GM18870 (cell line): ENCODE results near the gene RCSD1.
"Not testable (repeated sequence)": the region's sequence is repeated elsewhere in the genome, so short reads cannot be mapped to it uniquely, and the experiment has no call there.

Experiments
- ATAC-seq: cut with Tn5 transposase; IDR thresholded peaks from one replicate; pipeline ENCODE4 v1.9.1; 2021; ENCODE audit warnings: moderate library complexity; ENCODE audit not compliant: unreplicated experiment

Gene RCSD1

GRCh38 chr1:167710836-167711235 lies 80.8 kb downstream of the RCSD1 start:
- no peak for ATAC-seq

- no peak for ATAC-seq
Observed at GRCh38 chr1:167711797-167712196, 81.8 kb downstream of the RCSD1 start.

GRCh38 chr1:167713330-167714081 lies 83.5 kb downstream of the RCSD1 start:
- ATAC-seq: no peak

DNA sequence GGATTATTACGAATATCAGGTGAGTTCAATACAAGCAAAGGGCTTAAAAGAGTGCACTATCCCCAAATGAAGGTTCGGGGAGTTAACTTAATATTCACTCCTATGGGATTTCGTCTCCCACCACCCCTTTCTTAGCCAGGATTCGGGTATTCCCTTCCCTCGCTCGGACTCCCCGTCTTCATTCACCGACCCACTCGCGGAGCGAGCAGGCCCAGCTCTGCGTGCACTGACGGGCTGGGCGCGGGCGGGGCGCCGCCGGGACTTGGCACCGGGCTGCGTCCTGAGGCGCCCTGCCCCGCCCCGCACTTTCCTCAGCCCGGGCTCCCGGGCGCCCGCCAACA lies 84.0 kb downstream of the RCSD1 start:
- no peak for ATAC-seq

- ATAC-seq: peak; percentile 48
Observed at GRCh38 chr1:167714439-167715156, 84.6 kb downstream of the RCSD1 start.

- ATAC-seq: peak; percentile 63
Observed at GRCh38 chr1:167715157-167715999, 85.3 kb downstream of the RCSD1 start.

- no peak for ATAC-seq
Observed at GRCh38 chr1:167716000-167716271, 85.9 kb downstream of the RCSD1 start.

- ATAC-seq: no peak
Observed at GRCh38 chr1:167717351-167717750, 87.3 kb downstream of the RCSD1 start.

DNA sequence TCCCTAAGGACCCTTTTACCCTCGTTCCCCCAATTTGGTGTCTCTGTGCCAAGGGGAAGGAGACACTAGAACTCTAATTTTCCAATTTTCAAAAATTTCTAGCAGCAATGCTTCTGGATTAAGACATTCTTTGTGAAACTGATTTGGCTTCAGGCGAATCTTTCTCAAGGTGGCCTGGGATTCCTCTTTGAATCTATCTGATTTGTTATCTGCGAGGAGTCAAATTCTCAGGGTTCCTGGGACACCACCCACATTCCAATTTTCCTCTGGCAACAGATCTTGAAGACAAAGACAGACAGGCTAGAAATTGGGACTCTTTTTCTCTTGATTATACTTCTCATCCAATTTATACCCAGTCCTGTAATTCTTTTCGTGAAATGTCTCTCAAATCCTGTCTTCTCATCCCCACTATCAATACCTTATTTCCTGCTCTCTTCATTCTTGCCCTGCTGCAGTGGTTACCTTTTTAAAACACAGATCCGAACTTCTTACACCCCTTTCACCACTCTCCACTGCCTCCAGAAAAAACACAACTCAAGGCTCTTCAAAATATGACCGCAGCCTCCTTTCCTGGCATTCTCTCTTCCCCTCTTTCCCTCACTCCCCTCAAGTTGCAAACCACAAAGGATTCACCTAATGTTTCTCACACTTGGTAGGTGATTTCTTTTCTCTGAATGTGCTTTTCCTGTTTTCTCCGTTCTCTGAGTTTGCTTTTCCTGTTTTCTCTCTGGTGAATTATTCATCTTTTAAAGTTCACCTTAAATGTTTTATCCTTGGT lies 89.1 kb downstream of the RCSD1 start:
- ATAC-seq: no peak

GRCh38 chr1:167719715-167720421 lies 89.8 kb downstream of the RCSD1 start:
- not testable (repeated sequence) for ATAC-seq

DNA sequence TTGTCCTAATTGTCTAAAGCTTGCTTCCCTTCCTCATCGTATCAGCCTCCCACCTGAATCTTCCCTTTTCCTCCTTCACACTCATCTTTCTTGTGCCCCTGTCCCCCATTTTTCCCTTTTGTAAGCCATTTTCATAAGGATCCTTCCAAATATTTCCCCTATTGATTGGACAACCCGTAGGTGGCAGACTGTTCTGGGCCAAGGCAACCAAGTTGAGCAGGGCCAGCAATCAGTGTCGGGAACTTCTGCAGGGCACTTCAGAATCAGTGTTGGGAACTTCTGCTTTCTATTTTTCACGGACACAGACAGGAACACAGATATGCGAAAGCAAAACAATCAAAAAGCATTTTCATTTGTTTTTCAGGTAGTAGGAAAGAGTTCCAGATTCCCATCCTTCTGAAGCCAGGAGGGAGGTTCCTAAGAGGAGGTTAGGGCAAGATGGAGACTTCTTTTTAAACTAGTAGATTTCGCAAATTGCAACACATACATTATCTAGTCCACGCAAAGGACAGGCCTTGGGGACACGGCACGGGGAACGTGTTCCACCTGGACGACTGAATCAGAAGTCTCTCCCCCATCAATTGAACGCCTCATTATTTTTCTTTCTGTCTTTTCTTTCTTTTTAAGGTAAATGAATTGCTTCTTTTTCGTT lies 91.1 kb downstream of the RCSD1 start:
- ATAC-seq: no peak

GRCh38 chr1:167721617-167722151 lies 91.7 kb downstream of the RCSD1 start, which contains the start of gene MPZL1:
Gene MPZL1 (plus strand): TSS chr1:167721982. CDS start chr1:167722152, 170 bp downstream.
- ATAC-seq: peak; percentile 81

DNA sequence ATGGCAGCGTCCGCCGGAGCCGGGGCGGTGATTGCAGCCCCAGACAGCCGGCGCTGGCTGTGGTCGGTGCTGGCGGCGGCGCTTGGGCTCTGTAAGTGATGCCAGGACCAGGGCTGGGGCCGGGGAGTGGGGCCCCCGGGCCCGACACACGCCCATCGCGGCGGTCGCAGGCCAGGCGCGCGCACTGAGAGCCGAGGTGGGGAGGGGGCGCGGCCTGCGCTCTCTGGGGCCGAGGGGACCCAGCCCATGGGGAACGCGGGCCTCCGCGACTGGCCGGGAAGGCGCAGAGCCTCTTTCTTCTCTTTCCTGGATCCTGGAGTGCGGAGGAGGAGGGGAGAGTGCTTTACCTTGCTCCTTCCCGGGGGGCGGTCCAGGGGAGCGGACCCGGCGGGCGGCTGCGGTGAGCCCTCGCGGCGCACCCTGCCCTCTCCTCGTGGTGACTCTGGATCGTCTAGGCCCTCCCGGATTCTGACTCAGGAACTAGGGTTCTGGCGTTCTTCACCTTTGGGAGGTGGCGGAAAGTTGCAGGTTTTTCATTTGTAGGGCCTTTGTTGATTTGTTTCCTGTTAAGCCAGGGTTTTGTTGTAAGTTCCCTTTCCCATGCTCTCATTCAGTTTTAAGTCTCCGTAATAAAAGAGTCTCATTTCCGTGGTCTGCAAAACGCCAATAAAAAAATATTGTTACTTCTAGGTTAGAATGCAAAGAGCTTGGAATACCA lies 92.3 kb downstream of the RCSD1 start:
- peak; percentile 15 for ATAC-seq

GRCh38 chr1:167722870-167723251 lies 92.8 kb downstream of the RCSD1 start:
- no peak for ATAC-seq

DNA sequence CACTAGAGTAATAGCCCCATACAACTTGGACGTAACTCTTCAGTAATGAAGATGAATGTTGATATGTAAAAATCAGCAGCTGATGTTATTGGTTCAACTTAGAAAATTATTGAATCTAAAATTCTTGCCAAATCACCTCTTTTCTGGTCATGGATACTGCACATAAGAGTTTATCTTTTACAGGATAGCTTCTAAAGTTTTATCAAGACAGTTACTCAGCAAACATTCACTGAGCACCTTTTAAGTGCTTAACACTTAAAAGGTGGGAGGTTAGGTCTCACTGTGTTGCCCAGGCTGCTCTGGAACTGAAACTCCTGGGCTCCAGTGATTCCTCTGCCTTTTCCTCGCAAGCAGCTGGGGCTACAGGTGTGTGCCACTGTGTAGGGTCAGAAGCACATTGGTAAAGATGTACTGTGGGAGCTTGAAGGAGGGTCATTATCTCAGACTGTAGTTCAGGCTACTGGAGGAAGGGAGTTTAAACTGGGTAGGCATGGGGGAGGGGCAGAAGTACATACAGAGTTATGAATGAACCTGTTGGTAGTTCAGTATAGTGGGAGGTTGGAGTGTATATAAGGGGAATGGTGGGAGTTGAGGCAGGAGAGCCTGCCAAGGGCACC lies 93.8 kb downstream of the RCSD1 start:
- ATAC-seq: no peak

DNA sequence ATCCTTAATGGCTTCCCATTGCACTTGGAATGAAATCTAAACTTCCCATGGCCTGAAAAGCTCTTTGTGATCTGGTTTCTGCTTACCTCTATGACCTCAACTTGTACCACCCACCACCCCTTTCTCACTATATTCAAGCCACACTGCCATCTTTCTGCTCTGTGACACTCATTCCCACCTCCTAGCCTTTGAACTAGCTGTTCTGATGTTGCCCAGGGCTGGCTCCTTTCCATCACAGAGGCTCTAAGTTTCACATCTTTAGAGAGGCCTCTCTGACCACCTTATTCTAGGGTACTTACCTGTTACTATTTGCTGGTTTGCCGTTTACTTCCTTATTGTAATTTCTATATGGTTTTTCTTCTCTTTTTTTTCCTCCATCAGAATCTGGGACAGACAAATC lies 96.0 kb downstream of the RCSD1 start:
- ATAC-seq: no peak

- no peak for ATAC-seq
Observed at GRCh38 chr1:167728818-167729410, 98.9 kb downstream of the RCSD1 start.

- ATAC-seq: no peak
Observed at GRCh38 chr1:167734227-167734626, 104.2 kb downstream of the RCSD1 start.
